K562 (cell line): ENCODE data around the gene KCP. TPM values are rescaled to one million over a fixed set of nuclear protein-coding genes. Genes with fewer than 3 reads are reported as not detected.
A peak's percentile ranks its signal among the peaks of the same experiment; 100 is the strongest.

Experiments used
- CHD2 ChIP-seq: IDR thresholded peaks from 2 replicates; pipeline ENCODE4 v1.6.1; 2011; ENCODE audit warnings: low read depth, low read length
- CHD4 ChIP-seq: fragments of 200-600 bp; sonication (generic); IDR thresholded peaks from 3 replicates; pipeline ENCODE4 v1.6.1; 2012; ENCODE audit warnings: low read depth, mild to moderate bottlenecking, mixed read lengths, low read length, inconsistent platforms; ENCODE audit not compliant: insufficient read depth, insufficient replicate concordance, poor library complexity, severe bottlenecking
- ETV5 ChIP-seq: sonication (generic); formaldehyde crosslinking; IDR thresholded peaks from 2 replicates; pipeline ENCODE4 v1.4.0; 2020; ENCODE audit warnings: low read depth, mild to moderate bottlenecking, missing genetic modification reagents
- HMGN3 ChIP-seq: IDR thresholded peaks from 2 replicates; pipeline ENCODE4 v1.6.1; 2011; ENCODE audit warnings: borderline replicate concordance, low read depth, mild to moderate bottlenecking, mixed read lengths, low read length; ENCODE audit not compliant: insufficient read length; ENCODE audit errors: extremely low read depth
- HNRNPH1 ChIP-seq: fragments of 200-400 bp; formaldehyde crosslinking; optimal IDR thresholded peaks from 2 replicates; pipeline ENCODE3; 2017; ENCODE audit warnings: low read depth, mild to moderate bottlenecking, low read length, moderate library complexity
- IRF2 ChIP-seq: sonication (generic); formaldehyde crosslinking; IDR thresholded peaks from 2 replicates; pipeline ENCODE4 v1.8.1; 2022; ENCODE audit warnings: mild to moderate bottlenecking, missing genetic modification reagents
- MAZ ChIP-seq, 2 experiments: fragments of 450-650 bp in 1 of 2; sonication (generic) in 1 of 2; formaldehyde crosslinking; IDR thresholded peaks in 1 of 2; conservative IDR thresholded peaks in 1 of 2; 2 replicates each; pipeline versions ENCODE4 v1.4.0 to v1.5.0; 2020; ENCODE audit warnings: mild to moderate bottlenecking in 1 of 2, missing genetic modification reagents in 1 of 2
- MYC ChIP-seq, 2 experiments: fragments of 250-450 bp in 1 of 2; sonication (Bioruptor Pico) in 1 of 2; IDR thresholded peaks; 2 replicates each; pipeline versions ENCODE4 v1.5.1 to v1.6.1; 2012 to 2021; ENCODE audit warnings: low read depth in 2 of 2, borderline replicate concordance in 1 of 2, improper control_type of control experiment in 1 of 2, low read length in 1 of 2, mild to moderate bottlenecking in 1 of 2, moderate library complexity in 1 of 2
- NR4A1 ChIP-seq, 2 experiments: fragments of 250-450 bp in 1 of 2; fragments of 450-650 bp in 1 of 2; sonication (Bioruptor Pico) in 1 of 2; IDR thresholded peaks; 2 replicates each; pipeline versions ENCODE4 v1.4.0 to v1.6.1; 2016 to 2020; ENCODE audit warnings: mild to moderate bottlenecking in 2 of 2, missing compliant biosample characterization in 1 of 2, missing genetic modification characterization in 1 of 2, moderate library complexity in 1 of 2
- PML ChIP-seq: IDR thresholded peaks from 2 replicates; pipeline ENCODE4 v1.6.1; 2012; ENCODE audit warnings: low read length, inconsistent platforms
- PPARD ChIP-seq: fragments of 250-450 bp; sonication (Bioruptor Pico); IDR thresholded peaks from 2 replicates; pipeline ENCODE4 v1.8.0; 2022; ENCODE audit warnings: inconsistent platforms, mild to moderate bottlenecking, moderate library complexity
- RBBP5 ChIP-seq: fragments of 200-600 bp; sonication (generic); IDR thresholded peaks from 2 replicates; pipeline ENCODE4 v1.6.1; 2012; ENCODE audit warnings: borderline replicate concordance, mild to moderate bottlenecking, low read length, control low read depth, inconsistent platforms; ENCODE audit not compliant: insufficient read depth, poor library complexity, severe bottlenecking
- SMARCE1 ChIP-seq: fragments of 450-650 bp; IDR thresholded peaks from 2 replicates; pipeline ENCODE4 v1.7.1; 2016; ENCODE audit warnings: mild to moderate bottlenecking
- SPI1 ChIP-seq: IDR thresholded peaks from 2 replicates; pipeline ENCODE4 v1.6.1; 2011; ENCODE audit warnings: low read depth, low read length, control low read depth, borderline replicate concordance
- ZBTB1 ChIP-seq: sonication (generic); formaldehyde crosslinking; IDR thresholded peaks from 2 replicates; pipeline ENCODE4 v1.8.1; 2023; ENCODE audit warnings: missing genetic modification reagents, low read depth, mild to moderate bottlenecking, borderline replicate concordance
- ZBTB49 ChIP-seq: sonication (generic); formaldehyde crosslinking; IDR thresholded peaks from 2 replicates; pipeline ENCODE4 v1.8.0; 2022; ENCODE audit warnings: missing genetic modification reagents, mild to moderate bottlenecking, borderline replicate concordance
- ZFP36 ChIP-seq: fragments of 150-350 bp; IDR thresholded peaks from 2 replicates; pipeline ENCODE4 v1.6.1; 2018; ENCODE audit warnings: low read length, low read depth; ENCODE audit not compliant: partially characterized antibody
- ZNF253 ChIP-seq: fragments of 250-450 bp; sonication (Bioruptor Pico); conservative IDR thresholded peaks from 2 replicates; pipeline ENCODE4 v1.6.1; 2021; ENCODE audit warnings: mild to moderate bottlenecking
- ZNF583 ChIP-seq: fragments of 250-450 bp; sonication (Bioruptor Pico); IDR thresholded peaks from 2 replicates; pipeline ENCODE4 v1.4.0; 2020
- polyA plus RNA-seq, 8 experiments: library from polyadenylated mRNA; depleted of rRNA in 4 of 8; stranded (reverse) in 5 of 8; unstranded in 3 of 8; fragments of >200 nt; fragmentation: Nextera tagmentation in 2 of 8; fragmentation: Illumina TruSeq in 1 of 8; extraction: Ambion mirVana in 2 of 8; extraction: Trizol in 1 of 8; gene quantifications; 2 replicates each; pipeline versions ENCODE4 v1.2.1 to v1.2.3, GENCODE V29; 2011 to 2014; ENCODE audit warnings: inconsistent platforms in 1 of 8, missing spikeins in 1 of 8
- total RNA-seq, 7 experiments: library from RNA; depleted of rRNA in 6 of 7; stranded (reverse); fragments of >200 nt in 6 of 7; fragmentation: Illumina TruSeq in 2 of 7; extraction: Trizol in 2 of 7; gene quantifications; 2 replicates each; pipeline versions ENCODE4 v1.2.1 to v1.2.3, GENCODE V29; 2011 to 2021; ENCODE audit warnings: low replicate concordance in 1 of 7
- TF ChIP-seq, protein P1 (sequence below): fragments of 250-450 bp; sonication (Bioruptor Pico); IDR thresholded peaks from 2 replicates; pipeline ENCODE4 v1.4.0; 2020

KCP gene
- total and polyA plus RNA-seq, 9 of the 15 experiments (the other 6 are each of a cell fraction or from before 2014, with no cell fraction given) = 0.06 to 0.17 (median 0.12) TPM; not detected in 3

GRCh38 chr7:128831994-128832879 is 78.3 kb downstream of the KCP start (continued):
- TF ChIP-seq, protein P1, sequence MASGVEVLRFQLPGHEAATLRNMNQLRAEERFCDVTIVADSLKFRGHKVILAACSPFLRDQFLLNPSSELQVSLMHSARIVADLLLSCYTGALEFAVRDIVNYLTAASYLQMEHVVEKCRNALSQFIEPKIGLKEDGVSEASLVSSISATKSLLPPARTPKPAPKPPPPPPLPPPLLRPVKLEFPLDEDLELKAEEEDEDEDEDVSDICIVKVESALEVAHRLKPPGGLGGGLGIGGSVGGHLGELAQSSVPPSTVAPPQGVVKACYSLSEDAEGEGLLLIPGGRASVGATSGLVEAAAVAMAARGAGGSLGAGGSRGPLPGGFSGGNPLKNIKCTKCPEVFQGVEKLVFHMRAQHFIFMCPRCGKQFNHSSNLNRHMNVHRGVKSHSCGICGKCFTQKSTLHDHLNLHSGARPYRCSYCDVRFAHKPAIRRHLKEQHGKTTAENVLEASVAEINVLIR (CRISPR knock-in tag) = no peak
- TF ChIP-seq SPI1 (peak; percentile 76; the same call in 1 of the 2 replicates), CHD4 (peak; percentile 6), PPARD (no peak), NR4A1 (CRISPR knock-in tag; IDR thresholded peaks at IDR 0.05) (no peak), NR4A1 (tag; IDR thresholded peaks at IDR 0.05) (no peak; the same call in 1 of the 2 replicates), PML (peak; percentile 56), CHD2 (no peak), ETV5 (CRISPR knock-in tag) (peak; percentile 75; the same call in 1 of the 2 replicates), ZFP36 (peak; percentile 9), HMGN3 (peak; percentile 73), RBBP5 (peak; percentile 70), SMARCE1 (peak; percentile 66; the same call in 1 of the 2 replicates), ZNF583 (CRISPR knock-in tag) (no peak; the same call in 1 of the 2 replicates), ZBTB49 (CRISPR knock-in tag) (no peak), HNRNPH1 (no peak), MYC (IDR thresholded peaks at IDR 0.05; ENCODE audit: low read depth, low read length) (peak; percentile 74), MYC (CRISPR knock-in tag; IDR thresholded peaks at IDR 0.05; ENCODE audit: borderline replicate concordance, low read depth) (peak; percentile 71; the same call in 1 of the 2 replicates), MAZ (CRISPR knock-in tag; conservative IDR thresholded peaks at IDR 0.05 in 1 of 2, IDR thresholded peaks at IDR 0.05 in 1 of 2) (peak; percentile 22 to 82; a peak in 3 of 4 replicates), ZBTB1 (CRISPR knock-in tag) (no peak; the same call in 1 of the 2 replicates), ZNF253 (CRISPR knock-in tag) (0 out of 2 replicates have a peak, but pooled peaks have one; percentile 33), IRF2 (CRISPR knock-in tag) (no peak)
